ENCODE data around the gene MAN2B1.

- TF ChIP-seq CTCF (IDR thresholded peaks at IDR 0.05) (no peak), EZH2 (IDR thresholded peaks at IDR 0.05) (no peak), EZH2phosphoT487 (IDR thresholded peaks at IDR 0.05) (no peak)
Measured at GRCh38 chr19:12689012-12689411, 22.5 kb upstream of the MAN2B1 start.
